GM19099 (cell line): ENCODE measurements around the gene CENPS.

Experiments used
- POLR2A ChIP-seq: IDR thresholded peaks from 3 replicates; pipeline ENCODE4 v1.6.1; 2011; ENCODE audit warnings: low read depth; ENCODE audit not compliant: insufficient read length; ENCODE audit errors: extremely low read depth

CENPS gene

DNA sequence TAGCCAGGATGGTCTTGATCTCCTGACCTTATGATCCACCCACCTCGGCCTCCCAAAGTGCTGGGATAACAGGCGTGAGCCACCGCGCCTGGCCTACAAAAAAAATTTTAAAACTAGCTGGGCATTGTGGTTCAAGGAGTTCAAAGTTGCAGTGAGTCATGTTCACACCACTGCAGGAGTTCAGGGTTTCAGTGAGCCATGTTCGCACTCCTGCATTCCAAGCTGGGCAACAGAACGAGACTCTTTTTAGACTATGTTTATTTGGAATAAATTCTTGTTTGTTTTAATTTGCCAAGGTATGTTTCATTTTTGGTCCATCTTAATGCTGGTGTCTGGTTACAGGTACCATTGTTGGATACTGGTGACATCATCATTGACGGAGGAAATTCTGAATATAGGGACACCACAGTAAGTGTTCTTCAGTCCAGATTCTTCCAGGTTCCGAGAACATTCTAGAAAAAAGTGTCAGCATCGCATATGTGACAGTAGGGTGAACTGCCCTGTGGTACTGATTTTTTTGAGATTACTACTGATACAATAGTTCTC lies 27.4 kb upstream of the CENPS start:
- no peak for TF ChIP-seq POLR2A

DNA sequence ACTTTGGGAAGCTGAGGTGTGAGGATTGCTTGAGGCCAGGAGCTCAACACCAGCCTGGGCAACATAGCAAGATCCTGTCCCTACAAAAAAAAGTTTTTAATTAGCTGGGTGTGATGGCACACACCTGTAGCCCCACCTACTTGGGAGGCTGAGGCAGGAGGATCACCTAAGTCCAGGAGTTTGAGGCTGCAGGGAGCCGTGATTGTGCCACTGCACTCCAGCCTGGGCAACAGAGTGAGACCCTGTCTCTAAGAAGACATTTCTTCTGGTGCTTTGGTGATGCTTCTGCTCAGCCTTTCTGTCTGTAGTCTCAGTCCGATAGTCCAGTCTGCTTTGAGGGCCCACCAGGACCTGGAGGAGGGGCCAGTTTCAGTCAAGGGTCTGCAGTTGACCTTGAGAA lies 23.0 kb upstream of the CENPS start:
- TF ChIP-seq POLR2A, result no peak

DNA sequence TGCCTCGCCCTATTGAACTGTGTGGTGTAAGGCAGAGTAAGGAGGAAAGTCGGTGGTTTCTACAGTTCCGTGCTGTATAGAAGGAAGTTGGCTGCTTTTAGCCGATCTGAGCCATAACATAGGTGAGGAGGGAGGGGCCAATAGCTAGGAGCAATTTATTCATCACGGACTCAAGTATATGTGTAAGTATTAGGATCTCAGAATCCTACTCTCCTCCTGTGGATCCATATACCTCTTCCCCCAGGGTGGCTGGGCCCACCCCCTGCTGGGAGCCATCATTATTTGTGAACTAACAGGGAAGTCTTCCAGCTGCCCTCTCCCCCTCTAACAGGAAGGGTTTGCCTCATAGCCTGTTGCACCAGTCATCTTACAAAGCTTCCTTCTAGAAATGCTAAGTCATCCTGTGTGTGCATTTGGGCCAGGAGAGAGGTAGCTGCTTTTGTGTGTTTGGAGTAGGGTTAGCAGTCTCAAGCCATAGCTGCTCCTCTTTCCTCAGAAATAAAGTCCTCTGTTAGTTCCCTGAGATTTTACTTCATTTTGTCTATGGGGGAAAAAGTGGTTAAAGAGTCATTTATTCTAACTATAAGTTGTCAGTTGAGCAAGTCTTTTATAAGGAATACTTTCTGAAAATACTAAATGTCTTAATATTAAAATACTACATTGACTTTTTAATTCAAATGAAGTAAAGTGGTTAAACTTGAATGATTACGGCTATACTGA lies 14.9 kb upstream of the CENPS start:
- no peak for TF ChIP-seq POLR2A

DNA sequence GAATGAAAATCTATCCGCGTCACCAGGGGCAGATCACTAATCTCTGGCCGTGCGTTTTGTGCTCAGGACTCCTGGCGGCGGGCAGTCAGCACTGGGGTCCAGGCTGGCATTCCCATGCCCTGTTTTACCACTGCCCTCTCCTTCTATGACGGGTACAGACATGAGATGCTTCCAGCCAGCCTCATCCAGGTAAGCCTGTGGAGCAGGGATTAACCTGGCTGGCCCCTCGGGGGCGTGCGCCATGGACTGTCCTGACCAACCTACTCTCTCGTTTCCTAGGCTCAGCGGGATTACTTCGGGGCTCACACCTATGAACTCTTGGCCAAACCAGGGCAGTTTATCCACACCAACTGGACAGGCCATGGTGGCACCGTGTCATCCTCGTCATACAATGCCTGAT lies 10.9 kb upstream of the CENPS start:
- no peak for TF ChIP-seq POLR2A

DNA sequence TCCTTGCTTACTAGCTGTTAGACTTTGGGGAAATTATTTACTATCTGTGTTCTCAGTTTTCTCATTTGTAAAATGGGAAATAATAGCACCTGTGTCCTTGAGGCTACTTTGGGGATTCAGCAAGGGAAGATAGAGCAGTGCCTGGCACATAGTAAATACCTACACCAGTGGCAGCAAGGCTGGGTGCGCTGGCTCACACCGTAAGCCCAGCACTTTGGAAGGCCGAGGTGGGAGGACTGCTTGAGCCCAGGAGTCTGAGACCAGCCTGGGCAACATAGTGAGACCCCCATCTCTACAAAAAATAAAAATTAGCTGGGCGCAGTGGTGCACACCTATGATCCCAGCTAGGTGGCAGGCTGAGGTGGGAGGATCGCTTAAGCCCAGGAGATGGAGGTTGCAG lies 8.6 kb upstream of the CENPS start:
- no peak for TF ChIP-seq POLR2A

DNA sequence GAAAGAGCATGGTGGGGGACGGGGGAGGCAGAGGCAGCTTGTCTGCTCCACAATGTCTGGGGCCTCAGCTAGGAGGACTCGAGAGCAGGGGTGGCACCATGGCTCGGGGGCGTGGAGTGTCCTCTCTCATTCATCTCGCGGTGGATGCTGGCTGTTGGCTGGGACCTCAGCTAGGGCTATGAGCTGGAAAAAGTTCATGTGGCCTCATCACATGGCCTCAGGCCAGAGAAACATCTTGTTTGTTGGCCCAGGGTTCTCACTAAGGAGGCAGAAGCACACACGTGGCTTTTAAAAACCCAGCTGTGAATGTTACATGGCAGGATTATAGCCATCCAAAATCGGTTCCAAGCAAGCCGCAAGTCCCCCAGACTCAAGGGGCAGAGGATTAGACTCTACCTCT lies 6.2 kb upstream of the CENPS start:
- no peak for TF ChIP-seq POLR2A

DNA sequence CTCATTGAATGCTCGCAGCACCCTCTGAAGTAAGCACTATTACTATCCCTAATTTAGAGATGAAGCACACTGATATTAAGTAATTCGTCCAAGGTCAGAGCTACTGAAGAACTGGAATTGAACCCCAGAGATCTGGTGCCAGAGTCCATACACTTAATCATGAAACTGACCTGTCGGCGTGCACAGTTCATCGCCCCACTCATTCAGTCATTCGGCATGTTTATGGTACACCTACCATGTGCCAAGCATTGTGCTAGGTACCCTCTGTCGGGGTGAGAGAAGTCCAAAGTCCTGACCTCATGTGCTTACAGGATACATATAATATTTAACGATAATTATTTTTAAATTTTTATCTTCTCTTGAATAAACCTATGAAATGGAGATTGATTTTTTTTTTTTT lies 5.6 kb upstream of the CENPS start:
- no peak for TF ChIP-seq POLR2A

DNA sequence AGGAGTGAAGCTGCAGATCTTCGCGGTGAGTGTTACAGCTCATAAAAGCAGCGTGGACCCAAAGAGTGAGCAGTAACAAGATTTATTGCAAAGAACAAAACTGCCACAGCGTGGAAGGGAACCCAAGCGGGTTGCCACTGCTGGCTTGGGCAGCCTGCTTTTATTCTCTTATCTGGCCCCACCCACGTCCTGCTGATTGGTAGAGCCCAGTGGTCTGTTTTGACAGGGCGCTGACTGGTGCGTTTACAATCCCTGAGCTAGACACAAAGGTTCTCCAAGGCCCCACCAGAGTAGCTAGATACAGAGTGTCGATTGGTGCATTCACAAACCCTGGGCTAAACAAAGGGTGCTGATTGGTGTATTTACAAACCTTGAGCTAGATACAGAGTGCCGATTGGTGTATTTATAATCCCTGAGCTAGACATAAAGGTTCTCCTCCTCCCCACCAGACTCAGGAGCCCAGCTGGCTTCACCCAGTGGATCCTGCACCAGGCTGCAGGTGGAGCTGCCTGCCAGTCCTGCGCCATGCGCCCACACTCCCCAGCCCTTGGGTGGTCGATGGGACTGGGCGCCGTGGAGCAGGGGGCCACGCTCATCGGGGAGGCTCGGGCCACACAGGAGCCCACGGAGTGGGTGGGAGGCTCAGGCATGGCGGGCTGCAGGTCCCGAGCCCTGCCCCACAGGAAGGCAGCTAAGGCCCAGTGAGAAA lies 4.3 kb upstream of the CENPS start:
- TF ChIP-seq POLR2A, result peak; percentile 20

DNA sequence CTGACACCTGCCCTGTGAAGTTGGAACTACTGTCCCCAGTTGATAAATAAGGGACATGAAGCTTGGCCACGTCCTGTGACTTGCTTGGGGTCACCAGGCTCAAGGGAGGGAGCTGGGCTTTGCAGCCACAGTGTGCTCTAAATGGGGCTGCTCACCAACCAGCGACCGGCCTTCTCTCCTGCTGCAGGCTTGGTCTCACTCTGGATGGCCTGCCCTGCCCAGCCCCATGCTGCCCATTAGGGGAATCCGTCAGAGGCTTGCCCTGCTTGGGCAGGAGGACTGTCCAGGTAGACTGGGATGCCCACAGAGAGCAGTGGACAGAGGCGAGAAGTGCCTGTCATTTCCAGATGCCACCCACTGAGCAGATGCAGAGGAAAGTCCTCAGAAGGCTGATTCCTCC lies 1.2 kb upstream of the CENPS start:
- TF ChIP-seq POLR2A, result no peak

DNA sequence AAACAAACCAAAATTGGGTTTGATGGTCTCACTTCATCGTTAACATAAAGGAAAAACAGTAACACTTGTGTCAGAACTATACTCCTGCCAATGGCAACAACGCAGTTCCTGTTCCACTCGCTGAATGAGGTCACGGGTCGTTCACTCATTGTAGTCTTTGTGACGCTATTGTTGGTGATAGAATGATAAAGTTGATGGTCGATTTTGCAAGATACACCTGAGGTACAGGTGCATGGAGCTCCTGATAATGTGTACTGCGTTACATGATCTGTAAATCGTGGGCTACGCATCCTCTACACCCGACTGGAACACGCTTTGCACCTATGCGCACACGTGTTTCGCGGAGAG lies 391 bp upstream of the CENPS start:
- no peak for TF ChIP-seq POLR2A

DNA sequence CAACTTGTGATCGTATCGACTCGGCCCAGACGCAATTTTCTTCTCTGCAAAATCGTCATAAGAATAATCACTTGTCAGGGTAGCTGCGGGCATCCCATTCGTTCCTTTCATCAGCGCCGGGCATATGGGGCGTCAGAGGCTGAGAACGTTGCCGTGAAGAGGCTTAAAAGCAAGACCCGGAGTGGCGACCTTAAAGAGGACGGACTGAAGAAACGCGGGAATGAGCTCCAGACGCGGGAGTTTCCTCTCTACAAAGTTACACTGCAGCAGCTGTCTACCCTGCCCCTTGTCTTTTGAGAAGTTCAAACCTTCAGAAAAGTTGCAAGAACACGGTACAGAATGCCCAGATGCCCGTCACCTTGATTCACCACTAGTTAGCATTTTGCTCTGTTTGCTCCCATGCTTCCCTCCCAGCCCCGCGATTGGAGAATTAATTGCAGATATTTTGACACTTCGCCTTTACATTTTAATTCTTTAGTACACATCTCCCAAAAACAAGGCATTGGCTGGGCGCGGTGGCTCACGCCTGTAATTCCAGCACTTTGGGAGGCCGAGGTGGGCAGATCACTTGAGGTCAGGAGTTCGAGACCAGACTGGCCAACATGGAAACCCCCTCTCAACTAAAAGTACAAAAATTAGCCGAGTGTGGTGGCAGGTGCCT lies 967 bp downstream of the CENPS start:
- no peak for TF ChIP-seq POLR2A

DNA sequence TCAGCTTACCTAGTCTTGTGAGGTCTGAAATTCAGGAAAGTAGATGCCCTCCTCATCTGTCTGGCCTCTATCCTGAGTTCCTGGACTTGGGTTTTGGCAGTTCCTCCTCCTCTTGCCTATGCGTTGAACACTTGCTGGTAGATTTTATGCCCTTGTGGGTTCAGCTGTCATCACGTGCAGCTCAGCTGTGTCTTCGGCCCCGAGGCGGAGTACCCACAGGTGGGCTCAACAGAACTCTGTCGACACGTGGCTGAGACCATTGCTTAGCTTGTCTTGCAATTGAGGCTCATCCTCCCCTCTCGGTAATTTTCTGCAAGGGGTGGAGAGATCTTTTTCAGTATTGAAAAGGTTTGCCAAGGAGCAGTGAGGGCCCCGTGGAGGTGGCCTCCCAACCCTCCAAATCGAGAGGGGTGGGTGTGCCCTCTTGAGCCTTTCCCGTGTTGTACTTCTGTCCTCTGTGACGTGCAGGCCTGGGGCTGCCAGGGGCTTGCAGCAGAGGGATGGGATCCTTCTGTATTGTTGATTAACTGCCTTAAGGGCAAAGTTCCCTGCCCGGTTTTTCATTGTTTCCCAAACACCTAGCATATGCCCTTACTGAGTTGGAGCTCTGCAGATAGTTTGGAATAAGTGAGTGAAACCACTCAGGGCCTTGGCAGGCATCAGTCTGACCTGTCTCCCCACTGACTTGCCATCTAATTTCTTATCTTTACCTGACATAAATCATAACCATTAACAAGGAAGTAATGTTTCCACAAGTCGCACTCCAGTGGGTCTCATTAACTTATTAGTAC lies 2.9 kb downstream of the CENPS start:
- TF ChIP-seq POLR2A, result no peak

DNA sequence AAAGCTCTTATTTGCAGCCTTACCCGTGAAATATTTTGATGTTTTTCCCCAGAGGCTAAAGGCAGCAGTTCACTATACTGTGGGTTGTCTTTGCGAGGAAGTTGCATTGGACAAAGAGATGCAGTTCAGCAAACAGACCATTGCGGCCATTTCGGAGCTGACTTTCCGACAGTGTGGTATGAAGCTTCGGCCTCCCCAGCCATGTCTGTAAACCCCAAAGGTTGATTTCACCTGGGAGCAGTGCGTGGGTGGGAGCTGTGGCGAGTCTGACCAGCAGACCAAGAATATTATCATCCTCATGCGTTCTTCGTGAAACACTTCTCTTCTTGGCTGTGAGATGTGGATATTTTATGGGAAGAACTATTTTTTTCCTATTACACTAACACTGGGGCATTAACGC lies 3.6 kb downstream of the CENPS start:
- TF ChIP-seq POLR2A, result no peak

DNA sequence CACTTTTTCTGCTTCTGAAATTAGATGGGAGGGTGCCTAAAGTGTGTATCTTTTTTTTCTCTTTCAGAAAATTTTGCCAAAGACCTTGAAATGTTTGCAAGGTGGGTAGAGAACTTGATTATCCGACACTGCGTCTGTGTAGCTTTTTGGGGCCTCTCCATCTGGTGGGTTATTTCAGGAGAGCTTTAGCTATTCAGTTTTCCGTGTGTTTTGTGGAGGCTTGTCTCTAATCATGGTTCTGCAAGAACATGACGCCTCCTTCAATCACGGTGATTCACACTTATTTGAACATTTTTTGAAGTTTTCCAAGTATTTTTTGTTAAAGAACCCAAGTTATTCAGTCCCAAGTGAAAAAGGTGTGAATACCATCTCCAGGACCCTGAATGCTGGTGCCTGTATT lies 4.4 kb downstream of the CENPS start:
- TF ChIP-seq POLR2A, result no peak

DNA sequence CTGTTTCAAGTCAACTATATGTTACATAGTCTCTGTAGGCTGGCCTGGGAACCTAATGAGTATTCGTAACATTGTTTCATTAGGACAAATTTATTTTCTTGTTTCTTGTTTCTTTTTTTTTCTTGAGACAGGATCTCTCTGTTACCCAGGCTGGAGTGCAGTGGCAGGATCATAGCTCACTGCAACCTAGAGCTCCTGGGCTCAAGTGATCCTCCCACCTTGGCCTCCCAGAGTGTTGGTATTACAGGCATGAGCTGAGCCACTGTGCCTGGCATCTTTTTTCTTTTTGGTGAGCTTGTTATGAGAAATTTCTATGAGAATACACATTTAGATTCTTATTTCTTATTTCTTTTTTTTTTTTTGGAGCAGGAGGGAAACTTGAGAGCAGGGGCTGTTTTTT lies 6.8 kb downstream of the CENPS start:
- TF ChIP-seq POLR2A, result no peak
